T-cell (primary cell): Measurements from ENCODE around the gene CALY. TPM values are rescaled to one million over a fixed set of nuclear protein-coding genes. Genes with fewer than 3 reads are reported as not detected.

Experiments
- ATAC-seq, 4 experiments: fragments of 200-7000 bp in 3 of 4; fragments of 150-1000 bp in 1 of 4; cut with Tn5 transposase; replicated peaks in 1 of 4; 1 replicate in 3 of 4; 2 replicates in 1 of 4; pipeline ENCODE4 v1.10.0; 2021; ENCODE audit warnings: moderate library complexity in 3 of 4, mild to moderate bottlenecking in 2 of 4, moderate number of reproducible peaks in 1 of 4
- CTCF ChIA-PET, 2 donors: fragments of 300-600 bp; sonication (Branson Sonifier 250); formaldehyde crosslinking; loops; one replicate each; lab custom pipeline; 2022; ENCODE audit warnings: antibody characterized with exemption in 2 of 2; lab: Charles Lee
- POLR2A ChIA-PET, 2 donors: fragments of 300-600 bp; sonication (Branson Sonifier 250); formaldehyde crosslinking; loops; one replicate each; lab custom pipeline; 2022; ENCODE audit warnings: antibody characterized with exemption in 2 of 2; lab: Charles Lee
- DNase-seq, 35 experiments: peaks; one replicate each; pipeline versions ENCODE4 v3.0.0 to v3.0.0-alpha.2; 2013 to 2023
- H3K27ac ChIP-seq: one replicate; pipeline ENCODE4 v1.5.1; 2013; ENCODE audit warnings: low read length
- H3K27me3 ChIP-seq, 2 experiments: replicated peaks in 1 of 2; 1 replicate in 1 of 2; 2 replicates in 1 of 2; pipeline versions ENCODE4 v1.6.1 to v1.7.0; 2013; ENCODE audit warnings: low read length in 1 of 2, mixed read lengths in 1 of 2; ENCODE audit not compliant: control insufficient read depth in 2 of 2, insufficient read depth in 2 of 2; ENCODE audit errors: extremely low read depth in 1 of 2
- H3K36me3 ChIP-seq, 2 donors: 1 replicate in 1 of 2; 2 replicates in 1 of 2; pipeline versions ENCODE4 v1.6.1 to v1.7.0; 2013; ENCODE audit warnings: low read length in 1 of 2; ENCODE audit not compliant: control insufficient read depth in 2 of 2, insufficient read depth in 1 of 2; ENCODE audit errors: extremely low read depth in 1 of 2
- H3K4me1 ChIP-seq, 2 experiments: 1 replicate in 1 of 2; 2 replicates in 1 of 2; pipeline versions ENCODE4 v1.6.1 to v1.7.0; 2013; ENCODE audit warnings: low read length in 2 of 2, mixed read lengths in 1 of 2; ENCODE audit not compliant: insufficient read depth in 2 of 2, control insufficient read depth in 1 of 2; ENCODE audit errors: extremely low read depth in 1 of 2
- H3K4me3 ChIP-seq, 2 donors: 1 replicate in 1 of 2; 2 replicates in 1 of 2; pipeline versions ENCODE4 v1.5.1 to v1.7.0; 2013; ENCODE audit warnings: mild to moderate bottlenecking in 2 of 2, low read length in 1 of 2, moderate library complexity in 1 of 2; ENCODE audit not compliant: control insufficient read depth in 1 of 2; ENCODE audit errors: extremely low read depth in 1 of 2
- H3K9me3 ChIP-seq: 2 replicates; pipeline ENCODE4 v1.7.0; 2013
- H3K27ac Mint-ChIP-seq, 2 donors: one replicate each; pipeline ENCODE4 v1.8.0; 2020 to 2021; ENCODE audit warnings: mild to moderate bottlenecking in 2 of 2, mixed read lengths in 2 of 2
- H3K27me3 Mint-ChIP-seq, 2 donors: one replicate each; pipeline ENCODE4 v1.8.0; 2021 to 2022; ENCODE audit warnings: mixed read lengths in 2 of 2
- H3K36me3 Mint-ChIP-seq: one replicate; pipeline ENCODE4 v1.8.0; 2021; ENCODE audit warnings: mixed read lengths
- H3K4me1 Mint-ChIP-seq, 3 donors: one replicate each; pipeline ENCODE4 v1.8.0; 2020 to 2022; ENCODE audit warnings: mixed read lengths in 3 of 3, mild to moderate bottlenecking in 1 of 3
- H3K4me3 Mint-ChIP-seq, 3 donors: one replicate each; pipeline ENCODE4 v1.8.0; 2020 to 2022; ENCODE audit warnings: mild to moderate bottlenecking in 3 of 3, mixed read lengths in 3 of 3, moderate library complexity in 3 of 3
- H3K9me3 Mint-ChIP-seq, 3 donors: one replicate each; pipeline ENCODE4 v1.8.0; 2020 to 2022; ENCODE audit warnings: mixed read lengths in 3 of 3
- WGBS: methylation state at CpG from one replicate; pipeline ENCODE4 v1.1.5; 2013; ENCODE audit warnings: missing lambda C conversion rate; ENCODE audit not compliant: insufficient coverage; 5-methylcytosine and 5-hydroxymethylcytosine counted together
- total RNA-seq, 35 experiments: library from RNA in 6 of 35; stranded (reverse) in 6 of 35; fragments of 120-200 nt in 1 of 35; gene quantifications; one replicate each; pipeline versions ENCODE4 v1.2.1 to v1.2.4 and lab custom pipeline; 2013 to 2026

The CALY gene
- total RNA-seq, 5 donors from 2014 or later (not counting 1 experiment from before 2014, with no cell fraction given) = 0.68 to 5.1 (median 3.6) TPM

GRCh38 chr10:133361773-133362441 lies 25.2 kb upstream of the CALY start:
- Mint-ChIP-seq H3K27ac (peak overlapping the region; percentile 66 to 80), H3K36me3 (peaks cover 15% of the 10 kb centered on the region), H3K9me3 (no peaks in the 10 kb centered on the region), H3K4me3 (no peak overlapping the region), H3K4me1 (peaks cover 0 to 7% (median 1%) of the 10 kb centered on the region in 3 donors), H3K27me3 (no peaks in the 10 kb centered on the region)
- Histone ChIP-seq H3K9me3 (no peaks in the 10 kb centered on the region), H3K27ac (no peak overlapping the region), H3K4me1 (peaks cover 0 to 9% of the 10 kb centered on the region in 2 experiments), H3K4me3 (no peak overlapping the region), H3K36me3 (peaks cover 9 to 27% of the 10 kb centered on the region in 2 donors), H3K27me3 (no peaks in the 10 kb centered on the region)
- CTCF ChIA-PET = no interaction called here
- no peak for DNase-seq
- ATAC-seq = no peak
- 67% methylated on average over 18 of the region's 18 CpGs for WGBS
- POLR2A ChIA-PET = interaction anchor here (0.5 to 0.6 kb wide), 2 partner anchors 13 to 37 kb away, joined by 3 read pairs; no protein-coding TSS in a partner anchor

GRCh38 chr10:133361227-133361626 lies 24.5 kb upstream of the CALY start:
- POLR2A ChIA-PET = interaction anchor here (0.5 to 0.6 kb wide), 2 partner anchors 14 to 37 kb away, joined by 3 read pairs; no protein-coding TSS in a partner anchor
- H3K27me3 Mint-ChIP-seq = no peaks in the 10 kb centered on the region
- WGBS = 94% methylated on average over 2 of the region's 5 CpGs
- Histone ChIP-seq H3K27me3 (peaks cover 0 to 5% of the 10 kb centered on the region in 2 experiments), H3K27ac (no peak overlapping the region), H3K9me3 (no peaks in the 10 kb centered on the region), H3K36me3 (peaks cover 8 to 21% of the 10 kb centered on the region in 2 donors), H3K4me3 (no peak overlapping the region), H3K4me1 (peaks cover 0 to 16% of the 10 kb centered on the region in 2 experiments)
- H3K4me3 Mint-ChIP-seq = peak overlapping the region in 1 of 3 donors; percentile 7
- H3K4me1 Mint-ChIP-seq = peaks cover 0 to 10% (median 1%) of the 10 kb centered on the region in 3 donors
- peak overlapping the region; percentile 66 to 80 for H3K27ac Mint-ChIP-seq
- ATAC-seq (no peak), DNase-seq (no peak)
- H3K36me3 Mint-ChIP-seq = peaks cover 15% of the 10 kb centered on the region
- no peaks in the 10 kb centered on the region for H3K9me3 Mint-ChIP-seq
- CTCF ChIA-PET = no interaction called here

DNA sequence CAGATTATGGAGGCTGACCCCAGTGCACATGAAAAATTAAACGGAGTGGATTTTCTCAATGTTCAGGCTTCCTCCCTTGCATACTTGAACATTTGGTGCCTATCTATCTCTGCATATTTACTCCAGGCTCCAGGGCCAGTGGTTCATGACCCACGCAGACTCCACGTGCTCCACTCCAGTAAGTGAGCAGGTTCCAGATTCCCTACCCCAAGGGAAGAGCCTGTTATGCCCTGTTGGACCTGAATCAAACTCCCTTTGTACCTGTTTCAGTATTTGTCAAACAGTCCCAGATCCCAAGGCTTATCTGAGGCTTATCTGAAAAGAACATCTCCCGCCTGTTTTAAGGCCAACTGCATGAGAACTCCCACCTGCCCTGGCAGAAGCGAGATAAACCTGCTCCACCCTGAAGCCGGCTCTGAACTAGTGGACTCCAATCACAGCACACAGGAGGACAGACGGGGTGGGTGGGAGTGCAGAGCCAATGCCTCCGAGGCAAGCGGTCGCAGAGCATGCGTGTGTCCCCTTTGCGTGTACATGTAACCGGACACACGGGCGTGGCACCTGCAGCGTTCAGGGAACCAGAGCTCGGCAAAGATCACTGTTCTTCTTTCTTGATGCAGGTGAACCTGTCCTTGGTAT lies 23.4 kb upstream of the CALY start:
- Histone ChIP-seq H3K4me3 (no peak overlapping the region), H3K4me1 (peaks cover 0 to 19% of the 10 kb centered on the region in 2 experiments), H3K27ac (no peak overlapping the region), H3K9me3 (no peaks in the 10 kb centered on the region), H3K27me3 (peaks cover 0 to 5% of the 10 kb centered on the region in 2 experiments), H3K36me3 (peaks cover 0 to 10% of the 10 kb centered on the region in 2 donors)
- Mint-ChIP-seq H3K27ac (peak overlapping the region; percentile 50 to 78), H3K27me3 (no peaks in the 10 kb centered on the region), H3K9me3 (no peaks in the 10 kb centered on the region), H3K36me3 (peaks cover 15% of the 10 kb centered on the region), H3K4me1 (peaks cover 0 to 13% (median 1%) of the 10 kb centered on the region in 3 donors), H3K4me3 (no peak overlapping the region)
- DNase-seq (no peak), ATAC-seq (no peak)
- ChIA-PET POLR2A (no interaction called here), CTCF (interaction anchor here in 1 of 2 donors (0.6 to 1.0 kb wide), 2 partner anchors 31 to 57 kb away, joined by 3 to 4 read pairs; no protein-coding TSS in a partner anchor)
- WGBS = 92% methylated on average over 16 of the region's 17 CpGs

DNA sequence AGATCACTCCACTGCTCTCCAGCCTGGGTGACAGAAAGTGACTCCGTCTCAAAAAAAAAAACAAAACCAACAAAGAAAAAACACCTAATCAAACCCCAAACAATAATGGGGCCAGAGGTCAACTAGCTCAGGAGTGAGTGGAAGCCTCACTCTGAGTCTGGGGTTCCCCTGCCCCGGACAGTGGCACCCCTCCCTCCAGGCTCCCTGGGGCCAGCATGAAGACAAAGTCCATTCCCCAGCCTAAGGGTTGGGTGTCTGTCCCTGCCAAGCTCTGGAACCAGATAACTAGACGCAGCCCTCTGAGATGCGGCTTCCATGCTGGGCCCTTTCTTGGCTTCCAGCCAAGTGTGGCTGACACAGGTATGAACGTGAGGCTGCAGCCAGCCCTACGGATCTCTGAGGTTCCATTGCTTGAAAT lies 22.9 kb upstream of the CALY start:
- Histone ChIP-seq H3K4me1 (peaks cover 0 to 19% of the 10 kb centered on the region in 2 experiments), H3K36me3 (peaks cover 0 to 7% of the 10 kb centered on the region in 2 donors), H3K27me3 (peaks cover 0 to 5% of the 10 kb centered on the region in 2 experiments), H3K9me3 (no peaks in the 10 kb centered on the region), H3K4me3 (no peak overlapping the region), H3K27ac (no peak overlapping the region)
- H3K36me3 Mint-ChIP-seq = peaks cover 12% of the 10 kb centered on the region
- ChIA-PET POLR2A (no interaction called here), CTCF (interaction anchor here in 1 of 2 donors (0.6 to 1.0 kb wide), 2 partner anchors 30 to 57 kb away, joined by 3 to 4 read pairs; no protein-coding TSS in a partner anchor)
- no peaks in the 10 kb centered on the region for H3K27me3 Mint-ChIP-seq
- H3K4me1 Mint-ChIP-seq = peaks cover 0 to 13% (median 1%) of the 10 kb centered on the region in 3 donors
- peak overlapping the region in 1 of 2 donors; percentile 78 for H3K27ac Mint-ChIP-seq
- ATAC-seq (no peak), DNase-seq (peak in 18 of 35 experiments; percentile 13 to 64 (median 36))
- no peaks in the 10 kb centered on the region for H3K9me3 Mint-ChIP-seq
- no peak overlapping the region for H3K4me3 Mint-ChIP-seq
- WGBS = 62% methylated on average over 6 of the region's 6 CpGs

- no peaks in the 10 kb centered on the region for H3K9me3 ChIP-seq
- DNase-seq = no peak
- CTCF ChIA-PET = interaction anchor here in 1 of 2 donors (1.0 kb wide), 1 partner anchor 29 kb away, joined by 4 read pairs; no protein-coding TSS in a partner anchor
Observed at GRCh38 chr10:133358925-133359310, 22.2 kb upstream of the CALY start.

More at GRCh38 chr10:133358925-133359310, 22.2 kb upstream of the CALY start:
- 88% methylated on average over 8 of the region's 11 CpGs for WGBS
- Histone ChIP-seq H3K36me3 (peaks cover 0 to 3% of the 10 kb centered on the region in 2 donors), H3K27me3 (peaks cover 0 to 5% of the 10 kb centered on the region in 2 experiments), H3K4me3 (no peak overlapping the region), H3K4me1 (peaks cover 0 to 19% of the 10 kb centered on the region in 2 experiments), H3K27ac (no peak overlapping the region)
- Mint-ChIP-seq H3K4me1 (peaks cover 0 to 13% (median 1%) of the 10 kb centered on the region in 3 donors), H3K27ac (no peak overlapping the region), H3K27me3 (no peaks in the 10 kb centered on the region), H3K4me3 (peak overlapping the region in 2 of 3 donors; percentile 28 to 31), H3K36me3 (peaks cover 10% of the 10 kb centered on the region), H3K9me3 (no peaks in the 10 kb centered on the region)
- no peak for ATAC-seq
- POLR2A ChIA-PET = no interaction called here
